ACHN (cell line): ENCODE results near the gene TMEM184B.
A peak's percentile ranks its signal among the peaks of the same experiment; 100 is the strongest.

Experiments used
- DNase-seq: peaks from one replicate; pipeline ENCODE4 v3.0.0-alpha.2; 2015
- in situ Hi-C: cut with HindIII; loops from 2 replicates; pipeline ENCODE4 v1.10.0; 2017; ENCODE audit warnings: low sequenced_read_pairs, low pct_ligation_motif_present, low pct_unique_long_range_greater_than_20kb

TMEM184B gene

GRCh38 chr22:38309614-38310517 is 37.1 kb upstream of the TMEM184B start:
- DNase-seq, result no peak
- in situ Hi-C loops, result no loop called here

- DNase-seq, result no peak
- in situ Hi-C loops, result no loop called here
Measured at GRCh38 chr22:38308791-38309498, 36.1 kb upstream of the TMEM184B start.

- in situ Hi-C loops, result no loop called here
- DNase-seq, result peak; percentile 82
Measured at GRCh38 chr22:38305471-38306448, 33.0 kb upstream of the TMEM184B start.

GRCh38 chr22:38304526-38304925 is 31.7 kb upstream of the TMEM184B start:
- in situ Hi-C loops, result no loop called here
- DNase-seq, result no peak

- in situ Hi-C loops, result no loop called here
- no peak for DNase-seq
Measured at GRCh38 chr22:38303974-38304373, 31.2 kb upstream of the TMEM184B start.

GRCh38 chr22:38302906-38303305 is 30.1 kb upstream of the TMEM184B start:
- DNase-seq, result no peak
- in situ Hi-C loops, result no loop called here

GRCh38 chr22:38300946-38301345 is 28.1 kb upstream of the TMEM184B start:
- DNase-seq, result no peak
- in situ Hi-C loops, result no loop called here

GRCh38 chr22:38300197-38300945 is 27.6 kb upstream of the TMEM184B start:
- in situ Hi-C loops, result no loop called here
- DNase-seq, result no peak

GRCh38 chr22:38299770-38300102 is 26.9 kb upstream of the TMEM184B start:
- DNase-seq, result no peak
- in situ Hi-C loops, result no loop called here

GRCh38 chr22:38298312-38299005 is 25.6 kb upstream of the TMEM184B start:
- in situ Hi-C loops, result no loop called here
- peak; percentile 99 for DNase-seq

- in situ Hi-C loops, result no loop called here
- no peak for DNase-seq
Measured at GRCh38 chr22:38296372-38296771, 23.6 kb upstream of the TMEM184B start.

- DNase-seq, result no peak
- in situ Hi-C loops, result no loop called here
Measured at GRCh38 chr22:38295863-38296262, 23.1 kb upstream of the TMEM184B start.

GRCh38 chr22:38295339-38295738 is 22.5 kb upstream of the TMEM184B start:
- in situ Hi-C loops, result no loop called here
- DNase-seq, result no peak

GRCh38 chr22:38294193-38294592 is 21.4 kb upstream of the TMEM184B start:
- no peak for DNase-seq
- in situ Hi-C loops, result no loop called here

- no peak for DNase-seq
- in situ Hi-C loops, result no loop called here
Measured at GRCh38 chr22:38292694-38293093, 19.9 kb upstream of the TMEM184B start.

- in situ Hi-C loops, result no loop called here
Measured at GRCh38 chr22:38291201-38291777, 18.5 kb upstream of the TMEM184B start.

GRCh38 chr22:38290347-38290746 is 17.5 kb upstream of the TMEM184B start:
- in situ Hi-C loops, result no loop called here
- DNase-seq, result no peak

More at GRCh38 chr22:38291201-38291777, 18.5 kb upstream of the TMEM184B start:
- DNase-seq, result no peak
